Breast epithelium (tissue), 4 donors: ENCODE measurements around the gene PTPRN. TPM values are rescaled to one million over a fixed set of nuclear protein-coding genes. Genes with fewer than 3 reads are reported as not detected.
"Not testable (repeated sequence)": the region's sequence is repeated elsewhere in the genome, so short reads cannot be mapped to it uniquely, and the experiment has no call there.

Experiments
- DNase-seq, 2 donors: peaks; one replicate each; pipeline ENCODE4 v3.0.0-alpha.2; 2019; ENCODE audit warnings: low spot score in 2 of 2
- H3K27ac ChIP-seq, 2 donors: fragments of 200-600 bp; sonication (generic) in 1 of 2; one replicate each; pipeline ENCODE4 v1.5.1; 2016 to 2019; ENCODE audit warnings: mild to moderate bottlenecking in 1 of 2
- H3K27me3 ChIP-seq, 2 donors: fragments of 200-600 bp; sonication (generic) in 1 of 2; one replicate each; pipeline versions ENCODE4 v1.5.1 to v1.6.0; 2017 to 2019; ENCODE audit warnings: control low read depth in 1 of 2, mild to moderate bottlenecking in 1 of 2
- H3K36me3 ChIP-seq: fragments of 200-600 bp; one replicate; pipeline ENCODE4 v1.5.1; 2019
- H3K4me1 ChIP-seq, 2 donors: fragments of 200-600 bp; sonication (generic); one replicate each; pipeline ENCODE4 v1.5.1; 2016 to 2019; ENCODE audit warnings: control low read depth in 1 of 2
- H3K4me3 ChIP-seq, 3 donors: fragments of 200-600 bp; sonication (generic); 1 replicate in 2 of 3; 2 replicates in 1 of 3; pipeline ENCODE4 v1.5.1; 2016 to 2019; ENCODE audit warnings: mild to moderate bottlenecking in 3 of 3, moderate library complexity in 2 of 3
- H3K9me3 ChIP-seq, 2 donors: fragments of 200-600 bp; sonication (generic) in 1 of 2; one replicate each; pipeline ENCODE4 v1.5.1; 2016 to 2019; ENCODE audit warnings: control low read depth in 1 of 2
- CTCF ChIP-seq, 3 donors: fragments of 450-650 bp; IDR thresholded peaks; one replicate each; pipeline ENCODE4 v1.5.1; 2016 to 2017; ENCODE audit warnings: antibody characterized with exemption in 3 of 3, mild to moderate bottlenecking in 3 of 3, moderate library complexity in 3 of 3
- POLR2A ChIP-seq: fragments of 450-650 bp; IDR thresholded peaks from one replicate; pipeline ENCODE4 v1.6.1; 2016; ENCODE audit warnings: antibody characterized with exemption, mild to moderate bottlenecking, moderate library complexity
- POLR2AphosphoS5 ChIP-seq, 3 donors: sonication (generic); formaldehyde crosslinking; IDR thresholded peaks; one replicate each; pipeline ENCODE4 v1.6.1; 2017; ENCODE audit warnings: antibody characterized with exemption in 3 of 3
- intact Hi-C: fragments of 100-400 bp; cut with DNase I; formaldehyde crosslinking; loops from one replicate; pipeline ENCODE4 v1.15.1; 2023; ENCODE audit warnings: low total_unique reads
- total RNA-seq, 3 donors: library from RNA; depleted of rRNA; stranded (reverse); fragments of >200 nt; gene quantifications; one replicate each; pipeline ENCODE4 v1.1.0, GENCODE V29; 2016

The PTPRN gene
- total RNA-seq, 3 donors from 2014 or later = 0.33 to 0.44 TPM; not detected in 1

GRCh38 chr2:219269362-219270054, 39.7 kb downstream of the PTPRN start:
- no peak overlapping the region for H3K4me3 ChIP-seq
- H3K9me3 ChIP-seq = no peaks in the 10 kb centered on the region
- no peaks in the 10 kb centered on the region for H3K36me3 ChIP-seq
- TF ChIP-seq POLR2AphosphoS5 (IDR thresholded peaks at IDR 0.05) (no peak), CTCF (IDR thresholded peaks at IDR 0.05) (no peak), POLR2A (no peak)
- peak overlapping the region in 1 of 2 donors; percentile 13 for H3K27ac ChIP-seq
- intact Hi-C loops = no loop called here
- no peak for DNase-seq
- no peaks in the 10 kb centered on the region for H3K27me3 ChIP-seq
- no peaks in the 10 kb centered on the region for H3K4me1 ChIP-seq

- Histone ChIP-seq H3K4me1 (no peaks in the 10 kb centered on the region), H3K27ac (no peak overlapping the region), H3K9me3 (no peaks in the 10 kb centered on the region), H3K27me3 (no peaks in the 10 kb centered on the region), H3K4me3 (no peak overlapping the region), H3K36me3 (no peaks in the 10 kb centered on the region)
- DNase-seq = no peak
- TF ChIP-seq POLR2AphosphoS5 (IDR thresholded peaks at IDR 0.05) (no peak), CTCF (IDR thresholded peaks at IDR 0.05) (no peak), POLR2A (no peak)
- intact Hi-C loops = no loop called here
These were observed 40.9 kb downstream of the PTPRN start for GRCh38 chr2:219268294-219268693.

- Histone ChIP-seq H3K4me3 (no peak overlapping the region), H3K27ac (no peak overlapping the region), H3K27me3 (no peaks in the 10 kb centered on the region), H3K9me3 (no peaks in the 10 kb centered on the region), H3K4me1 (no peaks in the 10 kb centered on the region), H3K36me3 (no peaks in the 10 kb centered on the region)
- intact Hi-C loops = no loop called here
- no peak for DNase-seq
- TF ChIP-seq POLR2AphosphoS5 (IDR thresholded peaks at IDR 0.05) = no peak
- TF ChIP-seq CTCF (IDR thresholded peaks at IDR 0.05) = no peak
These were observed 42.3 kb downstream of the PTPRN start for GRCh38 chr2:219266886-219267285.

GRCh38 chr2:219266232-219266631, 43.0 kb downstream of the PTPRN start:
- Histone ChIP-seq H3K36me3 (no peaks in the 10 kb centered on the region), H3K27ac (no peak overlapping the region), H3K4me3 (no peak overlapping the region), H3K9me3 (no peaks in the 10 kb centered on the region), H3K27me3 (no peaks in the 10 kb centered on the region), H3K4me1 (no peaks in the 10 kb centered on the region)
- TF ChIP-seq POLR2A (no peak), POLR2AphosphoS5 (IDR thresholded peaks at IDR 0.05) (no peak), CTCF (IDR thresholded peaks at IDR 0.05) (no peak)
- DNase-seq = no peak
- intact Hi-C loops = no loop called here

GRCh38 chr2:219261024-219261855, 48.0 kb downstream of the PTPRN start:
- intact Hi-C loops = loop anchor here (5.0 kb wide), 1 partner anchor 859 kb away; no protein-coding TSS in a partner anchor
- Histone ChIP-seq H3K4me1 (no peaks in the 10 kb centered on the region), H3K36me3 (no peaks in the 10 kb centered on the region), H3K9me3 (no peaks in the 10 kb centered on the region), H3K27me3 (no peaks in the 10 kb centered on the region), H3K27ac (no peak overlapping the region), H3K4me3 (no peak overlapping the region)
- TF ChIP-seq CTCF (IDR thresholded peaks at IDR 0.05) = no peak
- DNase-seq = no peak

- H3K4me1 ChIP-seq, H3K27me3 ChIP-seq, H3K27ac ChIP-seq, DNase-seq, H3K4me3 ChIP-seq, H3K36me3 ChIP-seq, H3K9me3 ChIP-seq, intact Hi-C loops: not testable (repeated sequence)
These were observed 50.3 kb downstream of the PTPRN start for GRCh38 chr2:219258942-219259341.
